Measurements from ENCODE around the gene MTSS2. TPM values are rescaled to one million over a fixed set of nuclear protein-coding genes. Genes with fewer than 3 reads are reported as not detected.

The MTSS2 gene
- total and polyA plus RNA-seq, 2 of the 8 experiments (the other 6 are each of a cell fraction or from before 2014, with no cell fraction given) = 23.3 to 36.7 TPM

DNA sequence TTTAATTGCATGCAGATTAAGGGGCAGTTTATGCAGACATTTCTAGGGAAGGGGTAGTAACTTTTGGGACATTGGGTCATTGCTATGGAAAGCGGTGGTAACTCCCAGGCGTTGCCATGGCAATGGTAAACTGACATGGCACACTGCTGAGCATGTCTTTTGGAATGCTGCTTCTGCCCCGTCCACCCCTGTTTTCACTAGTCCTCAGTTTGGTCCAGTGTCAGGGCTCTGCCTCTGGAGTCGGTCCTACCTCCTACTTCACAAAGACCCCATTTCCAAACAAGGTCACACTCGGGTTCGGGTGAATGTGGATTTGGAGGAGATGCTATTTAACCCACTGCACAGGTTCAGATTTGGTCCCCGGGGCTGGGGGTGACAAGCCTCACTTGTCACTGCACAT is 36.6 kb downstream of the MTSS2 start (continued):
- TF ChIP-seq RXRA (IDR thresholded peaks at IDR 0.05; ENCODE audit: insufficient read depth, low read depth, low read length) (no peak), NRF1 (IDR thresholded peaks at IDR 0.05; ENCODE audit: low read depth, low read length) (no peak), MAFK (IDR thresholded peaks at IDR 0.05; ENCODE audit: low read depth, low read length) (no peak)

Data from H1 (cell line).